ENCODE measurements around the gene GPRC5C.

Gene GPRC5C

DNA sequence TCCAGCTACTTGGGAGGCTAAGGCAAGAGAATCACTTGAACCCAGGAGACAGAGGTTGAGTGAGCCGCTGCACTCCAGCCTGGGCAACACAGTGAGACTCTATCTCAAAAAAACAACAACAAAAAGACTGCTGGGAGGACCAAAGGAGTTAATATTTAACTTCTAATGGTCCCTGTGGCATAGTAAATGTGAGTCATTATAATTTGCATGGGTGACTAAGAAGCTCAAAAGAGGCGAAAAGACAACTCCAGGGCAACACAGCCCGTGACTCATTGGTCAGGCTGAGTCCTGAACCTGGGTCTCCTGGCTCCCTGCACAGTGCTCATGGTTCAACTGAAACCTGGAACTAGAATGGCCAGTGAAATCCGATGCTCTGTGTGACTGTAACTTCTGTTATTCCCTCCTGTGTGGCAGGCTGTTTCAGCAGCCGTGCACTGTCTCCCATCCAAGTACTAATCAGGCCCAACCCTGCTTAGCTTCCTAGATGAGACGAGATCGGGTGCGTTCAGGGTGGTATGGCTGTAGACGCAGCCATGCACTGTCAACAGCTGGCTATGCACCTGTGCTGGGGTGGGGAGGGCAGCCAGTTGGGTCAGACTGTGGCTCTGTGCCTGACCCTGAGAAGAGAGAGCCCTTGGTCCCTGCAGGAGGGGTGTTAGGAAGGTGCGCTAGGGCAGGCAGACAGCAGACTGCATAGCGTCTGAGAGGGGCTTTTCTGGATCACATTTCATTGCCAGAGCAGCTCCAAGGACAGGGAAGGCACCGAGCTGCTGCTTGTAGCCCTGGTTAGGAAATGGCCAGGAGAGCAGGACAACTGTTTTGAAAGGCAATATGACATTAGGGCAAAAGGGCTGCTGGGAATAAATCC, 14.5 kb upstream of the GPRC5C start:
- Mint-ChIP-seq H3K4me3 (no peak overlapping the region), H3K36me3 (no peaks in the 10 kb centered on the region), H3K27ac (no peak overlapping the region), H3K9me3 (no peaks in the 10 kb centered on the region), H3K4me1 (peaks cover 6% of the 10 kb centered on the region), H3K27me3 (peaks cover 10% of the 10 kb centered on the region)
- peak; percentile 80 for ATAC-seq

DNA sequence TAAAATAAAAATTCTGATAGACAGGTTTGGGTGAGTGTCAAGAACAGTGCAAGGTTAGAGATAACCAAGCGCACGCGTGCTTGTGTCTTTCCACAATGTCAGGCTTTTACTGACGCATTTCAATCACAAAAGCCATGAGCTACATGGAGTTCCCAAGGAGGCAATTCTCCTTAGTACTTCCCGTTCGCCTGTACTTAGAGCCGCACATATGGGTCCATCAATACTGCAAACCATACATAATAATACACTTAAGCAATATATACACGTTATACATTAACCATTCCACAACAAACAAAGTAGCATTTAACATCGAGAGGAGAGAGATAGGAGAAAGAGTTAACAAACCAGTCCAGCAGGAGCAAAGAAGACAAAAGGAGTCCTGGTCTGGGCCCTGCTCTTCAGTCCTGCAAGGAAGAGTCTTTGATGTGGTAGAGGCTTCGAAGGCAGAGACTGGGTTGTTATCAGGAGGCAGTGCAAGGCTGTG, 11.9 kb upstream of the GPRC5C start:
- Mint-ChIP-seq H3K36me3 (no peaks in the 10 kb centered on the region), H3K27me3 (peaks cover 14% of the 10 kb centered on the region), H3K4me3 (no peak overlapping the region), H3K4me1 (peaks cover 6% of the 10 kb centered on the region), H3K9me3 (no peaks in the 10 kb centered on the region), H3K27ac (no peak overlapping the region)
- ATAC-seq = no peak

DNA sequence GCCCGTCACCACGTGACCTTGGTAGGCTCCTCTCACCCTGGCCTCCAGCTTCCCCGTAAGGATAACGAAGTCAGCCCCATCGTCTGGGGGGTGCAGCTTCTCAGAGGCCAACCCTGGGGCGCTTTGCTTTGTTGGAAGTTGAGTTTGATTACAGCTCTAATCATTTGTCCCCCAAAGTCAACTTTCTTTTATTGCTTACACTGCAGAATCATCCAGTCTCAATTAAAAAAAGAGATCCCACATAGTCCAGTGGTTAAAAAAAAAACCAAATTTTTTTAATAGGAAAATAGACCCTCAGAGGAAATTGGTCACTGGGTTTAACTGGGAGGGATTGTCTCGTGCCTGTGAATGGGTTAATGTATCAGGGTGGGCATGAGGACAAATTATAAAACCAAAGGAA, 7.8 kb upstream of the GPRC5C start:
- Mint-ChIP-seq H3K4me3 (no peak overlapping the region), H3K27ac (no peak overlapping the region), H3K36me3 (no peaks in the 10 kb centered on the region), H3K9me3 (no peaks in the 10 kb centered on the region), H3K27me3 (peaks cover 30% of the 10 kb centered on the region), H3K4me1 (no peaks in the 10 kb centered on the region)
- ATAC-seq = no peak

DNA sequence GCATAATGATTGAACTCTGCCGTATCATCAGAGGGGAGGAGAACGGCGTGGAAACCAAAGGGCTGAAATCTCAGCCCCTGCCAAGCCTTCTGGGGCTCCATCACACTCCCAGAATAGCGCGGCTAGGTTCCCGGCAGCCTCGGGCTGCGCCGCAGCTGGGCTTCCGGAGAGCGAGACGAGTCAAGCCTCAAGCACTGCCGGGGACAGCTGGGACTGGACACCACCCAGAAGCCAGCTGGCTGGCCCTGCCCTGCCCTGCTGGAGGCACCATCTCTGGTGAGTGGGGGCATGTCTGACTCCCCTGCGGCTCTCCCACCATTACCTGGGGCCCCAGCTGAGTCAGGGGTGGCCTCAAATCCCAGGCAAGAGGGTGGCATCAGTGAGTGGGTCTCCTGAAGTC, 7.2 kb upstream of the GPRC5C start:
- Mint-ChIP-seq H3K36me3 (no peaks in the 10 kb centered on the region), H3K9me3 (no peaks in the 10 kb centered on the region), H3K4me1 (no peaks in the 10 kb centered on the region), H3K27ac (no peak overlapping the region), H3K4me3 (no peak overlapping the region), H3K27me3 (peaks cover 30% of the 10 kb centered on the region)
- no peak for ATAC-seq

DNA sequence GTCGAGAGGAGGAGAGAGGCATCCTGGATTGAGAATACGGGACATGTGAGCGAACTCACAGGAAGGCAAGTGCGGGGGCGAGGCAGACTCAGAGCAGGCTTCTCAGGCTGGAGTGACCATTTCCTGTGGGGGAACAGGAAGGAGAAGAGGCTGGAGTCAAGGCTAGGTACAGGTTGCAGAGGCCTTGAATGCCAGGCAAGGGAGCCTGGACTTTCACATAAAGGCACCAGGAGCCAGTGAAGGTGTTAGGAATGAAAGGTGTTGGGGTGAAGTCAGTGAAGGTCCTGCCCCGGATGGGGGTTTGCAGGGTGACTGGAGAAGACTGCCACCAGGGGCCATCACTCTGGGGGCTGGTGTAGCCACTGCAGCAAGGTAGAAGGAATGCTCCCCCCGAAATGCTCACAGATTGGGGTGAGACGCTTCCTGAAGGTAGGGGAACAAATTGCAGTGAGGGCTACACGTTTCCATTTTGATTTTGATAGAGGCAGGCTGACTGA, 5.3 kb upstream of the GPRC5C start:
- Mint-ChIP-seq H3K27me3 (peaks cover 32% of the 10 kb centered on the region), H3K4me1 (peaks cover 15% of the 10 kb centered on the region), H3K4me3 (no peak overlapping the region), H3K9me3 (no peaks in the 10 kb centered on the region), H3K36me3 (no peaks in the 10 kb centered on the region), H3K27ac (no peak overlapping the region)
- no peak for ATAC-seq

DNA sequence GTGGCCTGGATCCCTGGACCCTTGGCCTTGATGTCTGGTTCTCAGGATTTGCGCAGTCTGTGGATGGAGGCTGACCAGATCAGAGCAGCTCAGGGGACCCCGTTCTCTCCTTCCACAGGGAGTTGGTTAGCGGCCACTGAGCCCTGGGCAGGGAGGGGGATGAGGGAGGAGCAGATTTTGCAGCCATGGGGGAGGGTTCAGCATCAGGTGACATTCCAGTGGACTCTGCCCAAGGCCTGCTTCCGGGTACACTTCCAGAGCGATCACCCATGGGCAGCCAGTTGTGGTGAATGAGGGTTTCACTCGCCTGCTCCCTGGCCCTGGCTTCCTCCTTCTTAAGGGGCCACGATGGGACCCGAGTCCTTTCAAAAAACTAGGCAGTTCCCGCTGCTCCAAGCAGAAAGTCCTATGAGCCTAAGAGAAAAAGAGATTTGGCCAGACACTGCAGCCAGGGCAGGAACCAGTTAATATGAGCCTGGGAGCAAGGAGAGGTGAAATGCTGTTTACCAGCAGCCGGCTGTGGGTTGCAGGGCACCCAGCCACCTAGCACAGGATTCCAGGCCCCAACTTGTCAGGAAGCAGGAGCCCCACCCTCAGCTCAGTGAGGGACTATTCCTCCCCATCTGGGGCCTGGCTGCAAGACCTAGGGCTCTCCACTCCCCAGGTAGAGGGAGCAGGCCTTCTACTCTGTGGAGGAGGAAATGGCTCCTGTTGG, 4.7 kb upstream of the GPRC5C start:
- no peak for ATAC-seq
- peaks cover 17% of the 10 kb centered on the region for H3K4me1 Mint-ChIP-seq
- peaks cover 31% of the 10 kb centered on the region for H3K27me3 Mint-ChIP-seq
- H3K4me3 Mint-ChIP-seq = no peak overlapping the region
- H3K27ac Mint-ChIP-seq = no peak overlapping the region
- no peaks in the 10 kb centered on the region for H3K36me3 Mint-ChIP-seq
- no peaks in the 10 kb centered on the region for H3K9me3 Mint-ChIP-seq

DNA sequence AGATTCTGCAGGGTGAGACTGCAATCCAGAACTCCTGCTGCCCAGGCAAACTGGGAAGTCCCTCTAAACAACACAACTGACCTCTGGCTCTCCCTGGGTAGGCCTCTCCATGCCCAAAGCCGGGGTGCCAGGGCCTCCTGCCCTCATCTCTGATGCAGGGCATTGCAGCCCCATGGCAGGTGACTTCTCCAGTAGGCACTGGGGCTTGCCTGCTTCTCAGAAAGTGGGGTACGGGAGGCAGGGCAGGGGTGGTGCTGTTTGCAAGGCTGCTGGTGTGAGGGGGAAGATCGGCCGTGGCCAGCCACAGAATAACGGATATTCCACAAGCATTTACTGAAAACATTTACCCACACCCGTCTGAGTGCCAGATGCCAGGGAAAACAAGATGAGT, 4.1 kb upstream of the GPRC5C start:
- H3K36me3 Mint-ChIP-seq = no peaks in the 10 kb centered on the region
- peaks cover 33% of the 10 kb centered on the region for H3K27me3 Mint-ChIP-seq
- H3K27ac Mint-ChIP-seq = no peak overlapping the region
- ATAC-seq = no peak
- peaks cover 17% of the 10 kb centered on the region for H3K4me1 Mint-ChIP-seq
- H3K4me3 Mint-ChIP-seq = no peak overlapping the region
- H3K9me3 Mint-ChIP-seq = no peaks in the 10 kb centered on the region

DNA sequence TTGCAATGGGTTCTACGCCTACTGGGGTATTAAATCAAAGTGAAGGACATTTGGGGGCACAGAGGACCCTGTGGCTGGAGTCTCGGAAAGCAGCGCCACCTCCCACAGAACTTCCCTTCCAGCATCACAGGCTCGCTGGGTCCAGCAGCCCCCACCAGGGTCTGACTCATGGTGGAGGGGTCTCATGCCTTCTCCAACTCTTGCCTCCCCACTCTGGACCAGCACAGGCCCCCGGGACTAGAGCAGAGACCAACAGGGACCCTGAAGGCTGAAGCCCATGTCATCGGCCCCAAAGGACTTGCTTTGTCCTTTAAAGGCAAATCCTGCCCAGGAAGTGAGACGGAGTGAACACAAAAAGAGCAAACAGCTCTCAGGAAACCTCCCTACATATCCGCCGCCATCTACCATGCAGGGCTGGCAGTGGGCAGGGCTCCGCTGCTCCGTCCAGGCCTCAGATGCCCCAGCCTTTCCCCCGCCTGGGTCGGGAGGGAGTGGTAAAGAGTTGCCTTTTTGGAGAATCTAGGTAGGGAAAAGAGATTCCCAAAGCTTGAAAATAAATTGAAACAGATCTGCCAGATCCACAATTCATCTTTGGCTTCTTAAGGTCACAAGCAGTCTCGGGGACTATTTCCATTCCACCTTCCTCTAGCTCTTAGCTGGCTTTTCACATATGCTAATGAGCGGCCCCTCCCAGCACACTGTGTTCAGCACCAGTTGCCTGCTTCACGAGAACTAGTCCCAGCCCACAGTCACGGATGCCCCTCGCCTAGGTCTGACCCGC, 2.1 kb upstream of the GPRC5C start:
- H3K27me3 Mint-ChIP-seq = peaks cover 45% of the 10 kb centered on the region
- ATAC-seq = peak; percentile 67
- H3K9me3 Mint-ChIP-seq = no peaks in the 10 kb centered on the region
- peaks cover 17% of the 10 kb centered on the region for H3K4me1 Mint-ChIP-seq
- H3K36me3 Mint-ChIP-seq = no peaks in the 10 kb centered on the region
- peak overlapping the region; percentile 90 for H3K27ac Mint-ChIP-seq
- H3K4me3 Mint-ChIP-seq = peak overlapping the region; percentile 78

DNA sequence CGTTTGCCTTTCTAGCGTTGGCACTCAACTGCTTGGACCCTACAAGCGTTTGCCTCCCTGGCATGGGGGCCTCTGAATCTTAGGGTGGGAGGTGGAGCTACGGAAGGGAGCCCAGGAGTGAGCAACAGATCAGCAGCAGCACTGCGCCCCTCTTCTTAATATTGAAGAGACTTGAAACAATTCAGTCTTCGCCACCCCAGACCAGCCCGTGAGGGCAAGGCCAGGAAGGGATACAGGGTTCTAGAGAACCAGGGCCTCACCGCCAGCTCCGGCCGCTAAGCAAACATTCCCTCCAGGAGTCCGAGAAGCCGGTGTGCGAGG, 1.5 kb upstream of the GPRC5C start:
- peak overlapping the region; percentile 78 for H3K4me3 Mint-ChIP-seq
- H3K27ac Mint-ChIP-seq = peak overlapping the region; percentile 90
- H3K9me3 Mint-ChIP-seq = no peaks in the 10 kb centered on the region
- peaks cover 17% of the 10 kb centered on the region for H3K4me1 Mint-ChIP-seq
- no peaks in the 10 kb centered on the region for H3K36me3 Mint-ChIP-seq
- peaks cover 42% of the 10 kb centered on the region for H3K27me3 Mint-ChIP-seq
- ATAC-seq = no peak

DNA sequence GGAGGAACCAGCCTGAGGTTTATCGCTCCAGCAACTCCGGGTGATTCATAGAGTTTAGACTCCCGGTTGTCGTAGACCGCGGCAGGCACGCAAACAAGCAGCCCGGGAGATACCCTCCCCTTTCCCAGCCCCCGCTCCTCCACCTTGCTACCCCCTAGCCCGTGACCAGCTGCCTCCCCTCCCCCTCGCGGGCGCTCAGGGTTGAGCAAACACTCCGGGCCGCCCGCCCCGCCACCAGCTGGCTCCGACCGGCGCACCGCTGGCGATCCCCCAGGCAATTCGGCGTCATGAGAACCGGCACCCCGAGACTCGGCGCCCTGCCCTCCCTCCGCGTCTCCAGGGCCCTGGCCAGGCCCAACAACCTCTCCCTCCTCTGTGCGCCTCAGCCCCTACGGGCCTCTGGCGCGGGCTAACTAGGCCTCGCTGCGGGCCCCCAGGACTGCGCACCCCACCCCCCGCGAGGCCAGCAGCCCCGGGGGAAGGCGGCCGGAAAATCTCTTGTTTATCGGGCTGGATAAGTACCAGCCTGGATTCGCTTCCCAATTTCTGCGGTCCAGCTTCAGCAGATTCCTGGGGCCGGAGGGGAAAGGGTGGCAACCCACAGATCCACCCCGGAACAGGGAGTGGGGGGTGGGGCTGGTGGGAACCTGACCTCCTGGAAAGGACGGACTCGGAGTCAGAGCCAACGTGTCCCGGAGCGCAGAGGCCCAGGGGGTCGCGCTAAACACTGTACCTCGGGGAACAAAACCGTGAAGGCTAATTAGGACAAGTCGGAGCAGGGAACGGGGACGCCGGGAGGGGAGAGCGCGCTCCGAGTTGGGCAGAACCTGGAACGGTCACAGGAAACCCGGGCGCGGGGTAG, 951 bp upstream of the GPRC5C start:
- H3K4me3 Mint-ChIP-seq = peak overlapping the region; percentile 78
- peak; percentile 79 for ATAC-seq
- H3K36me3 Mint-ChIP-seq = no peaks in the 10 kb centered on the region
- H3K9me3 Mint-ChIP-seq = no peaks in the 10 kb centered on the region
- peaks cover 17% of the 10 kb centered on the region for H3K4me1 Mint-ChIP-seq
- H3K27me3 Mint-ChIP-seq = peaks cover 39% of the 10 kb centered on the region
- peak overlapping the region; percentile 90 for H3K27ac Mint-ChIP-seq

DNA sequence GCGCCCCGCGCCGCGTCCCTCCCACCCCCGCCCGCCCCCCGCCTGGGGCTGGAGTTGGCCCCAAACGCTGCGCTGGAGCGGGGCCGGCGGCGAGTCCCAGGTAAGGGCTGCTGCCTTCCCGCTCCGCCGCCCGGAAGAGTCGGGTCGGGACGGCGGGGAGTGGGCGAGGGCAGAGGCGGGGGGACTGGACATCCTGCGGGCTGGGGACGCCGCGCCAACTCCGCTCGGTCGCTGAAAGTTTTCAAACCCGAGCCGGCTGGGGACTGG, 469 bp downstream of the GPRC5C start:
- Mint-ChIP-seq H3K4me3 (no peak overlapping the region), H3K9me3 (peaks cover 11% of the 10 kb centered on the region), H3K4me1 (peaks cover 17% of the 10 kb centered on the region), H3K36me3 (peaks cover 6% of the 10 kb centered on the region), H3K27ac (no peak overlapping the region), H3K27me3 (peaks cover 41% of the 10 kb centered on the region)
- ATAC-seq = no peak

DNA sequence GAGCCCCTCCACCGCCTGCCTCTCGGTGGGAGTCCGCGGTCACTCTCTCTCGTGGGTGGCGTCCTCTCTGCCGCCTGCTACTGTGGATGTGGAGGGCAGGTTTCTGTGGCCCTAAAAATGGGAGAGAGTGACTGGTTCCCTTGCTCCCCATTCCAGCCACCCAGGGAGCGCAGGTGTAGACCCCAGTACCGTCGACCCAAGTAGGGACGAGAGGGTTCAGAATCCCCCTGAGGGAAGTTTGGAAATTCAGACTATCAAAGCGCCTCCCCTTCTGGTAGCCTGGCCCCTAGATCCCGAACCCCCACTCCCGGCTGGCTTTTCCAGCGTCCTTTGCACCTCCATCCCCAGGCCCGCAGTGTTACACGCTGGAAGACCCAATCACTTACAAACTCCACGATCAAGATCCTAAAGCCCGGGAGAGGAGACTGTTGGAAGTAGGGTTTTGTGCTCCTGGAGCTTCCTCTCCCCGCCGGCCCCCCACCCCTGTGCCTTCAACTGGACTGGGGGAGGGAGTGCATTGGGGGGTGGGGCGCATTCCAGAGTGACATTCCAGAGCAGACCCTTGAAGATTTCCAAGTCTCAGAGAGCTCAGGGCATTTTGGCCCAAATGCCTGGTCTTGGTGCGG, 991 bp downstream of the GPRC5C start:
- Mint-ChIP-seq H3K9me3 (peaks cover 12% of the 10 kb centered on the region), H3K27me3 (peaks cover 41% of the 10 kb centered on the region), H3K4me1 (peaks cover 17% of the 10 kb centered on the region), H3K36me3 (peaks cover 6% of the 10 kb centered on the region), H3K27ac (no peak overlapping the region), H3K4me3 (peak overlapping the region; percentile 11)
- ATAC-seq = no peak

DNA sequence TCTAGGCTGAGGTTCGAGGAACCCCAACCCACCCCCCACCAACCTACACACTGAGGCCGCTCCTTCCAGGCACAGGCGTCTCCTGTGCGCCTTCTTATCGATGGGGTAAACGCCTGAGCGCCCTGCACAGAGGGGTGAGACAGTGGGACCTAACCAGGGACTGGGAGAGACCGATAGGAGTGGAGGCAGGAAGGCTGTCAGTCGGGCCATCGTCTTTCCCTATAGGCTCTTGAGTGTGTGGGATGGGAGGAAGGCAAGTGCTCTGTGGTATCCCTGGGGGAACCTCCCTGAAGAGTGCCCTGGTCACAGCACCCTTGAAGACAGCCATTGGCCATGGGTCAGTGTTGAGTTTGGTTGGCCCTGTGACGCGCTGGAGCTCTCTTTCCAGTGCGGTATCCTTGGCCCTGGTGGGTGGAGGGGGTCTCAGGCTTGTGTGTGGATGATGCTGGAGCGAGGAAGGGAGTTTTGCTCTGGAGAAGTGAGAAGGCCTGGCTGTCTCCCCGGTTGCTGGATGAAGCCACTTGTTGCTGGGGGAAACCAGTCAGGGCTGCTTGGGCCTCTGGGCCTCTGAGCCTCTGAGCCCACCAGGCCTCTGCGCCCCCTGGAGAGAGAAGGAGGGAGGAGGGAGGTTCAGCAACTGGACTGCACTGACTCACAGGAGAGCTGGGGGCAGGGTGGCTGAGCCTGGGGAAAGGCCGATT, 1.7 kb downstream of the GPRC5C start:
- Mint-ChIP-seq H3K27ac (no peak overlapping the region), H3K36me3 (peaks cover 6% of the 10 kb centered on the region), H3K4me3 (no peak overlapping the region), H3K9me3 (peaks cover 13% of the 10 kb centered on the region), H3K27me3 (peaks cover 41% of the 10 kb centered on the region), H3K4me1 (peaks cover 17% of the 10 kb centered on the region)
- no peak for ATAC-seq
